NCI-H345 (cell line): ENCODE results near the gene IL1RAPL2.
"Not testable (repeated sequence)": the region's sequence is repeated elsewhere in the genome, so short reads cannot be mapped to it uniquely, and the experiment has no call there.

Experiments used
- DNase-seq: peaks from one replicate; lab custom pipeline; 2025; lab: John Stamatoyannopoulos, UW

The IL1RAPL2 gene

GRCh38 chrX:104670051-104670450 lies 104.1 kb downstream of the IL1RAPL2 start:
- DNase-seq: no peak

DNA sequence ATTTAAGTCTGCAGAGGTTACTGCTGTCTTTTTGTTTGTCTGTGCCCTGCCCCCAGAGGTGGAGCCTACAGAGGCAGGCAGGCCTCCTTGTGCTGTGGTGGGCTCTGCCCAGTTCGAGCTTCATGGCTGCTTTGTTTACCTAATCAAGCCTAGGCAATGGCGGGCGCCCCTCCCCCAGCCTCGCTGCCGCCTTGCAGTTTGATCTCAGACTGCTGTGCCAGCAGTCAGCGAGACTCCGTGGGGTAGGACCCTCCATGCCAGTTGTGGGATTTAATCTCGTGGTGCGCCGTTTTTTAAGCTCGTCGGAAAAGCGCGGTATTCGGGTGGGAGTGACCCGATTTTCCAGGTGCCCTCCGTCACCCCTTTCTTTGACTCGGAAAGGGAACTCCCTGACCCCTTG lies 111.5 kb downstream of the IL1RAPL2 start:
- not testable (repeated sequence) for DNase-seq

DNA sequence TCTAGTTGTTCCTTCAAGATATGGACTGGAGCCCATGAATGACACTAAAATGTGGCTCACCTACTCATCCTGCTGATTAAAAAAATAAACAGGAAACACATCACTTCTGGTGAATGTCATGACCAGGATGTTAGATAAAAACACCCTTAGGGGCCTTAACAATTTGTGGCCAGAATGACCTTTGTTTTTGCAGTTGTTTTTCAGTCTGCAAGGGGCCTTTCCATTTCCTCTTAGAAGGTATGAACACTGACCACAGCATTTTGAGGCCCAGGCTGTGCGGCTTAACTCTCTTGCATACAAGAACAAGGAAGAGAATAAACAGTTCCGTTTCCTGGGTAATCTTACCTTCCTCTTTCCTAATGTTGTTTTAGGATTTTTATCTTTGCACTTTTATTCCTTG lies 113.2 kb downstream of the IL1RAPL2 start:
- no peak for DNase-seq

- no peak for DNase-seq
These were observed 115.2 kb downstream of the IL1RAPL2 start for GRCh38 chrX:104681214-104681613.

DNA sequence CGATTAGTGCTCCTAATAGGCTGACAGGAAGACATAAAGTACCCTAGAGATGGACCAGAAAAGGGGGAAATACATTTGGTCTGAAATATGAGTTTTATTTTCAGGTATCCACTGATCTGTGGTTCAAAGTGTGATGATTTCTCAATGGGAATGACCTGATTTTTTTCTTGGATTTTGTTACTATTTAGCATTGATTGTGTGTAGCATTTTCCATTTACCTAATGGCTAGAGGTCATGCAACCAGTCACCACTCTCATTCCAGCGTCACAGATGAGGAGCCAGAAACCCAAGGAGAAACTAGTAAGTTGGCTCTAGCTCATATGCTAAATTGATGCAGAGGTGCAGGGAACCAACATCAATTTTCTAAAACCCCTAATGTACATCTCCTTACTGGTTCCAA lies 118.1 kb downstream of the IL1RAPL2 start:
- DNase-seq: no peak

GRCh38 chrX:104695593-104695992 lies 129.6 kb downstream of the IL1RAPL2 start:
- DNase-seq: no peak

DNA sequence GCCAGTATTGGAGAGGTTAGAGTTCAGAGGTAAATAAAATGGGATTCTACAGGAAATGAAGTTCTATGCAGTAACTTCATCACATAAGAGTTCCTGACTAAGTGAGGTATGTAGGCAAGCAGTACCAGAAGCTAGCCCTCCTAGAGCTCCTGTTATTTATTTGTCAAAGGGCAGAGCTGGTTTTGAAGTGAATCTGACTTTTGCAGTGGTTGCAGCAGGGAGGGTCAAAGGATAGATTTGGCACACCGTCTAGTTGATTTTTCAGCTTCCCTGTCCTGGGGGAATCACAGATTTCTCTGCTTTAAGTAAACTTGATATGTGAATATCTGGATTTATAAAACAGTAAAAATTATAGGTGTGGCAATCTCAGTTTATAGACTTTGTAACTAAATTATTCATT lies 130.7 kb downstream of the IL1RAPL2 start:
- no peak for DNase-seq

DNA sequence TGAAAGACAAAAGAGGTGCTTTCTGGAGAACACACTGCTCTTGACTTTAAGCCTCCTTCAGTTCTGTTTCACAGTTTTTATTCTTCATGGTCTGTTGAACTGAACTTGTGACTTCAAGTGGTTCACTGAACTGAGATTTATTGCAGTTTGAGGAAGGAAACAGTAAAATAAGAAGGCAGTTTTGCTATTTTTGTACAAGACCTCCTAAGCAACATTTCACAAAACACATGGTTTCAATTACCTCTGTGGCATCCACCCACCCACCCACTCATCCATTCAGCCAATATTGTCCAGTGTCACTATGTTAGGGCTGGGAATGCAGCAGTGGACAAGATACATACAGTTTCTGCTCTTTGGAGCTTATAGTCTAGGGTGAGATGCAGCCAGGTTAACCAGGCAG lies 131.3 kb downstream of the IL1RAPL2 start:
- DNase-seq: no peak

DNA sequence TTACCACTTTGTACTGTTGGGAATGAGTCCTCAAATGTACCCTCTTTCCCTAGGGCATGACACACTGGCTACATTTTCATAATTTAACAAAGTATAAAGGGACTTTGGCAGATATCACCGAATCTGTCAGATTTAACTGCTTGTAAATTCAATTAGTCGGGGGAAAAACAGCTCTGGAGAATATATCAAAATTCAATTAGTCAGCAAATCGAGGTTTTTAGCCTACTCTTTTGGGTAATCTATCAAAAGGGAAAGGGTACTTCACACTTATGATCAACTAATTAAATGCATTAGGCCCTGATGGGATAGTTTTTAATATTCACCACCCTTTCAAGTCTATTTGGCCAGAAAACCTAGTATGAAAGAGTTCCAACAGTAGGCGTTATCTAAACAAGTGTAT lies 141.0 kb downstream of the IL1RAPL2 start:
- DNase-seq: no peak

DNA sequence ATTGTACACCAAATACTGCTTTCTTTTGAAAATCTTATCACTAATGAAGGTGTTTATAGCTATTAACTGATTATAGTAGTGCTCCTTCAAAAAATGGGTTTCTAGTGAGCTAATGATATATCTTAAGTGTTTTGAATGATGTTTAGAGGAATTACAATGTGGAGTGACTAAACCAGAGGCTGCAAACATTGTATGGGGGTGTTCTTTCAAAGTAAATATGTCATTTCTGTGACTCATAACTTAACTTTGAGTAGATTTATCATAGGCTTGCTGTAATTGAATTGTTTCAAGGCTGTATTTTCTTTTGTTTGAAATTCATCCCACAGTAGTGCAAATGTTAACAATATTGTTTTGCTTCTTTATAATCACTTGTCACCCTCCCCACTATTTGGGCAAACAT lies 141.6 kb downstream of the IL1RAPL2 start:
- DNase-seq: no peak

DNA sequence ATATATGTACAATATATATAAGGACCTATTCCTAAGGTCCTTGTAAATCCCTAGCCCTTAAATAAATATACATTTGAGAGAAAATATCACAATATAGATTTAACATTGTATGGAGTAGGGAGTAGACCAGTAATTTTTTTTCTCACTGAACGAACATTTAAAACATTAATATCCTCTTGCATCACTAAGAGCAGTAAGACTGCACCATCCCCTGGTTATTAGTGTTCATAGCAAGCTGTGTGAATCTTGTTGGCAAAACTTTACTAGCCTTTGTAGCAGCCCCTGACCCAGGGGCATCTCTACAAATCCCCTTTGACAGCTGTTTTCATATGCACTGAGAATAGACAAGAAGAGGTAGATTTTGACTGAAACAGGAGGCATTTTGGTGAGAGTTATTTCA lies 146.5 kb downstream of the IL1RAPL2 start:
- no peak for DNase-seq

- no peak for DNase-seq
These were observed 155.9 kb downstream of the IL1RAPL2 start for GRCh38 chrX:104721854-104722253.

GRCh38 chrX:104728456-104728855 lies 162.5 kb downstream of the IL1RAPL2 start:
- no peak for DNase-seq

DNA sequence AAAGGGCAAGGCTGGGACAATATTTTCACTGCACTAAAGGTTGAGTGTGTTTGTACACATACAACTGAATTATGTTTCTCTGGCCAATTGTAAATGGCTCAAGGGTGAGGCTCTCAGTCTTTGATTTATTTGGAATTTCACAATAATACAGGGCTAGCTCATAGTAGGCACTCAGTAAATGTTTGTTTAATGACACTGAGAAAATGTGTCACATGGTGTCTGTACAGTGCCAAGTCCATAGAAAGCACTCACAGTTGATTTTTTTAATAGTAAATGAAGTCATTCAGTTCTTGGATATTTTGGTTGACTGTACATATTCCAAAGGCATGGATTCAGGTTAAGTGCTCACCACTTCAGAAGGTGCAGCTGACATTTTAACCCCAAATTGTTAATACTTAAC lies 176.4 kb downstream of the IL1RAPL2 start:
- no peak for DNase-seq

DNA sequence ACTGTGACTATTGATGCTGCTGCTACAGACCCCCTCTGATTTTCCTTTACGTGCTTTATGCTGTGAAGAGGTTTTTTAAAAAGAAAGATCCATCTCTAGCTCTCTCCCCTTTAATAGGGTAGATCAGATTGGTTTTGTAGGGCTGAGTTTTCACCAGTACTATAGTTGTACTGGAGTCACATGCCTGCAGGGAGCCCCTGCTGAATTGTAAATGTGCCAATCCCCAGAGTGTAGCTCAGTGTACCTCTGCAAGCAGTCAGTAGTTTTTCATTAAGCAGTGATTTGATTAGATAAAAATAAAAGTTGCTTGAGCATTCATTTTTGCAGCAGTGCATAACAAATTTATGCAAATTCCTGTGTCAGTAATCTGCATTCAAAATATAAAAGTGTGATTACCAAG lies 179.2 kb downstream of the IL1RAPL2 start:
- DNase-seq: no peak

GRCh38 chrX:104749951-104750610 lies 184.1 kb downstream of the IL1RAPL2 start:
- DNase-seq: no peak

DNA sequence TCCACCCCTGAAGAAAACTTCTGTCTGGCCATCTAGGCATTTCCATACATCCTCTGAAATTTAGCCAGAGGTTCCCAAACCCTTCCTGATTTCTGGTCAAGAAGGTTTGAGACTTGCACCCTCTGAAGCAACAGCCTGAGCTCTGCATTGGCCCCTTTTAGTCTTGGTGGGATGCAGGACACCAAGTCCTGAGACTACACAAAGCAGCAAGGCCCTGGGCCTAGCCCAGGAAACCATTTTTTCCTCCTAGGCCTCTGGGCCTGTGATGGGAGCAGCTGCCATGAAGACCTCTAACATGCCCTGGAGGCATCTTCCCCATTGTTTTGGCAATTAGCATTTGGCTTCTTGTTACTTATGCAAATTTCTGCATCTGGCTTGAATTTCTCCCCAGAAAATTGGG lies 196.6 kb downstream of the IL1RAPL2 start:
- DNase-seq: no peak

DNA sequence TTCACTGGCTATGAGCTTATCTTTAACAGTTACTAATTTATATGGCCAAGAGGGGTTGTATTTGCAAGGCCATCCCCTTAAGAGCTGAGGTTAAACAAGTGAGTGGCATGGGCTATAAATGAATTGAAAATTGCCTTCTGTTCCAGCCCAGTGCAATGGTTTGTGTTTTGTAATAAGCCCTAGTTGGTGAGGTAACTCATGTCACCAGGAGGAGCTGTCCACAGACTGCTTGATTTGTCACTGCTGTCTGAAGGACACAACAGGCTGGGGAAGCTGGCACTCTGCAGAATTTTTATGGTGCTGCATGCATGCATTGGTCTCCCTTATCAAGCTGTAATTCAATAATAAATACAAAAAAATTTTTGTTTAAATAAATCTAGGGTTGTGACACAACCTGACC lies 223.8 kb downstream of the IL1RAPL2 start:
- DNase-seq: no peak

- no peak for DNase-seq
These were observed 229.8 kb downstream of the IL1RAPL2 start for GRCh38 chrX:104795804-104796203.

- DNase-seq: no peak
These were observed 237.2 kb downstream of the IL1RAPL2 start for GRCh38 chrX:104803219-104803618.

DNA sequence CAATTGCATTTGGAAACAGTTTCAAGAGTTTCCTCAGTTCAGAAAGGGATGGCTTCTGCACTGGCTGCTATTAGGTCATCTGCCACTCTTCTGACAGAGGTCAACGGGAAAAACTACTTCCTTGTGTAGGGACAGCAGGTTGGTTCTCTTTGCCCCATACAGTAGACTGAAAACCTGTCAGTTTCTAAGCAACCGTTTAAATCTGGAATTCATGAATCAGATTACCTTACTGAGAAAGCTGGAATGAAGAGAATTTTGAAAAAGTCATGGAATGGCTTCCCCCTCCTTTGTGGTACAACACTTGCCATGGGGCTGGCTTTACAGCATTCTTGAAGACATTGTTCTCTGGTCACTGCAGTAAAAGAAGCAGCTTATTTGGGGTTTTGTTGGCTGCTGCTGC lies 240.3 kb downstream of the IL1RAPL2 start:
- no peak for DNase-seq

DNA sequence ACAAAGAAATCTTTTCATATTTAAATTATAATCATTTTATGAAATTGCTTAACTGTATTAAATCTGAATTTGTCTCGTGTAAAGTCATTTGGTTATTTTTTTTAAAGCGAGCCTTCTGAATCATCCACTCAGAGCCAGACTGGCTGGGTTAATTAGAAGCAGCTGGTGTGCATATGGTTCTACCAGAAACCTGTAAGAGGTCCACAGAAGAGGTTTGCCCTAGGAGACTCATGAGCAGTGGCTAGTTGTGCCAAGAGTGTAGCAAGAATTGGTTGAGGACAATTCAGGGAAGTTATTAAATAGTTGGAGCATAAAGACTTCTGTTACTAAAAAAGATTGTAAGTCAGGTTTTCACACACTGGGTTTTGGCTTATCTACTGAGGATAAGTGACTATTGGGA lies 267.4 kb downstream of the IL1RAPL2 start:
- DNase-seq: no peak

DNA sequence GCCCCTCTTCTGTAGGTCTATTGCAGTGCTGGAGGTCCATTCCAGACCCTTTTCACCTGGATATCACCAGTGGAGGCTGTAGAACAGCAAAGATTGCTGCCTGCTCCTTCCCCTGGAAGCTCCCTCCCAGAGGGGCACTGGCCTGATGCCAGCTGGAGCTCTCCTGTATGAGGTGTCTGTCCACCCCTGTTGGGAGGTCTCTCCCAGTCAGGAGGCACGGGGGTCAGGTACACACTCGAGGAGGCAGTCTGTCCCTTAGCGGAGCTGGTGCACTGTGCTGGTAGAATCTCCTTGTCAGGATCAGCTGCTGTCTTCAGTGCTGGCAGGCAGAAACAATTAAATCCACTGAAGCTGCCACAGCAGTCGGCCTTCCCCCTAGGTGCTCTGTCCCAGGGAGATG lies 276.6 kb downstream of the IL1RAPL2 start:
- DNase-seq: no peak

- DNase-seq: no peak
These were observed 286.2 kb downstream of the IL1RAPL2 start for GRCh38 chrX:104852241-104852640.

DNA sequence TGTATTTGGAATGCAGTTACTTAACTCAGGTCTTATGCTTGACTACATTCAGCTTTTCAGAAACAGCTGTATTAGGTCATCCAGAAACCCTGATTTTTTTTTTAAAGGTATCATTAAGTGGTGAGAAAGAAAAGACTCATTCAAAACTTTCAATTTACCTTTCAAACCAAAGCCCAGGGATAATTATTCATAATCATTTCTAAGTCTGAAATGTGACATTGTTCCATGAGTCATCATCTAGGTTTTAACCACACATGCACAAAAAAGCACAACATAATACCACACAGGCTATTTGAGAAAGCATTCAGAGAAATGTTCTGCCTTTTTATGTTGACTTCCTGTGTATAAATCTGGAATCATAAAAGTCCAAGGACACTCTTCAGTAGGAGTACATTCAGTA lies 288.2 kb downstream of the IL1RAPL2 start:
- no peak for DNase-seq
